CD4-positive, CD25-positive, alpha-beta regulatory T cell (primary cell): ENCODE data around the gene PCDHGC4. TPM values are rescaled to one million over a fixed set of nuclear protein-coding genes. Genes with fewer than 3 reads are reported as not detected.

Experiments
- ATAC-seq, 2 donors: fragments of 150-1000 bp; cut with Tn5 transposase; one replicate each; pipeline ENCODE4 v1.10.0; 2021; ENCODE audit warnings: low read depth in 2 of 2, moderate number of reproducible peaks in 2 of 2, moderate library complexity in 1 of 2
- DNase-seq, 3 donors: peaks; one replicate each; pipeline versions ENCODE4 v3.0.0 to v3.0.0-alpha.2; 2012 to 2022; ENCODE audit warnings: mixed read lengths in 1 of 3
- H3K27ac ChIP-seq: one replicate; pipeline ENCODE4 v1.7.0; 2013; ENCODE audit warnings: mild to moderate bottlenecking, low read length; ENCODE audit not compliant: insufficient read depth, poor library complexity, severe bottlenecking
- H3K27me3 ChIP-seq: one replicate; pipeline ENCODE4 v1.7.0; 2013; ENCODE audit warnings: low read length; ENCODE audit not compliant: control insufficient read depth, insufficient read depth
- H3K36me3 ChIP-seq: one replicate; pipeline ENCODE4 v1.7.0; 2013; ENCODE audit warnings: mild to moderate bottlenecking, low read length, moderate library complexity; ENCODE audit not compliant: control insufficient read depth, insufficient read depth
- H3K4me1 ChIP-seq: 2 replicates; pipeline ENCODE4 v1.7.0; 2013; ENCODE audit warnings: mild to moderate bottlenecking, low read length; ENCODE audit not compliant: insufficient read depth, control insufficient read depth, poor library complexity, severe bottlenecking
- H3K4me3 ChIP-seq: one replicate; pipeline ENCODE4 v1.7.0; 2013; ENCODE audit warnings: low read depth, mild to moderate bottlenecking, low read length, moderate library complexity
- H3K9me3 ChIP-seq, 2 experiments: 1 replicate in 1 of 2; 2 replicates in 1 of 2; pipeline ENCODE4 v1.7.0; 2013; ENCODE audit warnings: low read length in 2 of 2, mild to moderate bottlenecking in 1 of 2, moderate library complexity in 1 of 2; ENCODE audit not compliant: control insufficient read depth in 2 of 2
- H3K27ac Mint-ChIP-seq, 3 donors: one replicate each; pipeline ENCODE4 v1.8.0; 2020 to 2022; ENCODE audit warnings: mild to moderate bottlenecking in 3 of 3, mixed read lengths in 3 of 3, moderate library complexity in 2 of 3
- H3K27me3 Mint-ChIP-seq: one replicate; pipeline ENCODE4 v1.8.0; 2022; ENCODE audit warnings: mild to moderate bottlenecking, mixed read lengths
- H3K36me3 Mint-ChIP-seq: one replicate; pipeline ENCODE4 v1.8.0; 2020; ENCODE audit warnings: mixed read lengths
- H3K4me1 Mint-ChIP-seq, 4 donors: one replicate each; pipeline ENCODE4 v1.8.0; 2020 to 2022; ENCODE audit warnings: mixed read lengths in 4 of 4, mild to moderate bottlenecking in 1 of 4
- H3K4me3 Mint-ChIP-seq, 4 donors: one replicate each; pipeline ENCODE4 v1.8.0; 2020 to 2022; ENCODE audit warnings: mild to moderate bottlenecking in 4 of 4, mixed read lengths in 4 of 4, moderate library complexity in 3 of 4
- H3K9me3 Mint-ChIP-seq, 7 donors: one replicate each; pipeline ENCODE4 v1.8.0; 2020 to 2022; ENCODE audit warnings: mixed read lengths in 7 of 7, mild to moderate bottlenecking in 3 of 7, moderate library complexity in 2 of 7
- polyA plus RNA-seq, 4 donors: library from polyadenylated mRNA; unstranded; fragments of 300-500 nt; fragmentation: Illumina TruSeq; gene quantifications; one replicate each; pipeline ENCODE4 v1.2.3, GENCODE V29; 2021
- total RNA-seq: library from RNA; stranded (reverse); gene quantifications from one replicate; pipeline ENCODE4 v1.2.3, GENCODE V29; 2022

PCDHGC4 gene
- total and polyA plus RNA-seq, 5 donors from 2014 or later, result not detected

DNA sequence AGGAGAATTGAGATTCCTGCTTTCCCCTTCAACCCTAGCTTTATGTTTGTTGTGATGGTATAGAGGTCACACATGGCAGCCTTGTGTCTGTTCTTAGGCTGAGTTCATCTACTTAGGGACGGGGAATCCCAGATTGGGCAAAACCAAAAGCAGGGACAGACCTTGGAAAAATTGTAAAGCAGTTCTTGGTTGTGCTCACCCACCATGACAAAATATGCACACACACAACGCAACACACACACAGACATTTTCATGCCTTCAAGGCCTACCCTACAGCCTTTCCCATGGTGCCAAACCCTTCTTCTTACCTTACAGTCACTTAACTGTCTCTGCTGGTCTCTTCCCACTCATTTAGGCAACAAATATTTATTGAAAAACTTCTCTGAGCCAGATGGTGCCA is 18.9 kb downstream of the PCDHGC4 start:
- H3K4me1 Mint-ChIP-seq, result no peaks in the 10 kb centered on the region
- no peak overlapping the region for H3K4me3 Mint-ChIP-seq
- Histone ChIP-seq H3K4me3 (no peak overlapping the region), H3K36me3 (no peaks in the 10 kb centered on the region), H3K9me3 (no peaks in the 10 kb centered on the region), H3K4me1 (no peaks in the 10 kb centered on the region), H3K27ac (no peak overlapping the region), H3K27me3 (no peaks in the 10 kb centered on the region)
- peaks cover 4% of the 10 kb centered on the region for H3K27me3 Mint-ChIP-seq
- H3K9me3 Mint-ChIP-seq, result no peaks in the 10 kb centered on the region
- peaks cover 8% of the 10 kb centered on the region for H3K36me3 Mint-ChIP-seq
- DNase-seq (no peak), ATAC-seq (no peak)
- no peak overlapping the region for H3K27ac Mint-ChIP-seq

GRCh38 chr5:141504216-141504615 is 19.4 kb downstream of the PCDHGC4 start:
- H3K27ac ChIP-seq, result no peak overlapping the region
- no peak overlapping the region for H3K4me3 ChIP-seq
- no peaks in the 10 kb centered on the region for H3K4me1 ChIP-seq
- Mint-ChIP-seq H3K36me3 (peaks cover 5% of the 10 kb centered on the region), H3K27me3 (peaks cover 2% of the 10 kb centered on the region), H3K4me1 (no peaks in the 10 kb centered on the region), H3K27ac (no peak overlapping the region), H3K9me3 (no peaks in the 10 kb centered on the region), H3K4me3 (no peak overlapping the region)
- no peaks in the 10 kb centered on the region for H3K9me3 ChIP-seq
- no peak for DNase-seq
- no peaks in the 10 kb centered on the region for H3K36me3 ChIP-seq
- H3K27me3 ChIP-seq, result no peaks in the 10 kb centered on the region
- ATAC-seq, result no peak

DNA sequence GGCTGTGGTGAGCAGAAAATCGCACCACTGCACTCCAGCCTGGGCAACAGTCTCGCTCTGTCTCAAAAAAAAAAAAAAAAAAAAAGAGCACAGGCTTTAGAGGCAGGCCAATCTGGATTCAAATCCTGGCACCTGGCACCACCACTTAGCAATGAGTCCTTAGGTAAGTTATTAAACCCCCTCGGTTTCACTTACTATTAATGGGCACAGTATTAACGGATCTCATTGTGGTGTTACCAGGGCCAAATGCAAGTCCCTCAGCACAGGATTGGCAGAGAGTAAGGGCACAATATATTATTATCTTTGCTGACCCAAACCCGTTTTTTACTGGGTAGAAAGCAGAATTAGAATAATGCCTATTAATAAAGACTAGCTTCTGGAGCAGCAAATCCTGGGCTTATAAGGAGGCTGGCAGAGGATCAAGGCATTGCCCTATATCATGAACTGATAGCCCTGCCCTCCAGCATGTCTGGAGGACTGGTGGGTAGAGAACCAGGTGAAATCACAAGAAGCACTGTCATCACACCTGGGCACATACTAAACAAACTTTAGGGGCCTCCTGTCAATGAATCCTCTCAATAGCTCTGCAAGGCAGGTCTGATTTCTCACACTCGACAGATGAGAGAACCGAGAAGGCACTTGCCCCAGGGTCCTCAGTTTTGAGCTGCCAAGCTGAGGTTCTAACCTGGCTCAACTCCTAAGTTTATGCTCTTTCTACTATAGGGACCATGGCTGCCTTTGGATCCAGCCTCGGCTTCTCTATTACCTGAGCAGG is 21.7 kb downstream of the PCDHGC4 start:
- no peak overlapping the region for H3K27ac Mint-ChIP-seq
- no peak overlapping the region for H3K4me3 ChIP-seq
- H3K27me3 Mint-ChIP-seq, result no peaks in the 10 kb centered on the region
- peak overlapping the region in 1 of 4 donors; percentile 40 for H3K4me3 Mint-ChIP-seq
- no peaks in the 10 kb centered on the region for H3K9me3 Mint-ChIP-seq
- no peaks in the 10 kb centered on the region for H3K4me1 ChIP-seq
- no peaks in the 10 kb centered on the region for H3K27me3 ChIP-seq
- peaks cover 5% of the 10 kb centered on the region for H3K36me3 Mint-ChIP-seq
- no peak overlapping the region for H3K27ac ChIP-seq
- no peaks in the 10 kb centered on the region for H3K9me3 ChIP-seq
- ATAC-seq, result no peak
- no peak for DNase-seq
- H3K36me3 ChIP-seq, result no peaks in the 10 kb centered on the region
- peaks cover 0 to 1% (median 0%) of the 10 kb centered on the region in 4 donors for H3K4me1 Mint-ChIP-seq

DNA sequence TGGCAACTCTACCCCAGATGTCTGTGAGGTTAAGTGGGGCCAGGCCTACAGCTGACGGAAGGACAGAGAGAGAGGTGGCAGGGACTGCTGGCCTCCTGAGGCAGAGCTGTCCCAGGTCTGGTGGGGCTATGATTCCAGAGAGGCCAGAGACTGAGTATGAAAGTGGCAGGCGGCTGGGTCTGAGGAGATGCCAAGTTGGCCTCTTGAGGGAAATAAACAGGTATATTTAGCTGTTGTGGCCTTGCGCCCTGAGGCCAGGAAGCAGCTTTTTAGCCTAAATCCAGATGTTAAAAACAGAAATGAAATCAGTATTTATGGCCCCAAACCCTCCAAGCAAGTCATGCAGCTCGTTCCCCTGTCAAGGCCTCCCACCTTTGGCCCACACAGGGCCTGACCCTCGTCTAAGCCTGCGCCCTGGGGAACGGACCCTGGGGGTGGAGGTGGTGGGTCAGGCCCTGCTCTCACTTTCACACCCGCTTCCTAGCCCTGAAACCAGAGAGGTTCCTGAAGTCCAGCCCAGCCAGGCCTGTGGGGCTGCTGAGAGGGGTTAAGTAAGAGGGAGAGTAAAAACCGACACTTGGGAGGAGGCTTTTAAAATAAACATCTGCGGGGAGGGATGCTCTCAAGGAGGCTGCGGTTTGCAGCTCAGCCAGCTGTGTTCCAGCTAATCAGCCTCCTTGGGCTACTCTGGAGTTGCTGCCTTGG is 22.7 kb downstream of the PCDHGC4 start:
- ATAC-seq, result no peak
- Mint-ChIP-seq H3K4me1 (peaks cover 0 to 3% (median 2%) of the 10 kb centered on the region in 4 donors), H3K36me3 (peaks cover 5% of the 10 kb centered on the region), H3K9me3 (no peaks in the 10 kb centered on the region), H3K27ac (no peak overlapping the region), H3K4me3 (no peak overlapping the region), H3K27me3 (no peaks in the 10 kb centered on the region)
- no peaks in the 10 kb centered on the region for H3K36me3 ChIP-seq
- H3K27me3 ChIP-seq, result no peaks in the 10 kb centered on the region
- H3K27ac ChIP-seq, result no peak overlapping the region
- no peaks in the 10 kb centered on the region for H3K9me3 ChIP-seq
- no peak for DNase-seq
- H3K4me1 ChIP-seq, result no peaks in the 10 kb centered on the region
- no peak overlapping the region for H3K4me3 ChIP-seq

DNA sequence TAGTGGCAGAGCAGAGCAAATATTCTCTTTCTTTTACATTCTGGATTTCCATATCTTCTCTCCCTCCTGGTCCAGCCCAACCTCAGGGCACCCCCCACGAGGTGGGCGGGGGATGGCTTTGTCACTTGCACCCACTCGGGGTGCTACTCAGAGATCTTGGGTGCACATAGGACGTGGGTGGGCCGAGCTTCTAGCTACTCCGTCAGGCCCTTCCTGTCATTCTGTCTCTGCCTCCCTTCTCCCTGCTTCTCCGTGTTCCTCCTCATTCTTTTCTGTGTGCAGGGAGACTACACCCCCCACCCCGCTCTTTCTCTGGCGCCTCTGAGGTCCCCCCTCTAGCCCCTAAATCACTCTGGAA is 23.6 kb downstream of the PCDHGC4 start:
- no peak for DNase-seq
- no peaks in the 10 kb centered on the region for H3K27me3 ChIP-seq
- Mint-ChIP-seq H3K36me3 (peaks cover 5% of the 10 kb centered on the region), H3K9me3 (no peaks in the 10 kb centered on the region), H3K4me1 (peaks cover 0 to 9% (median 8%) of the 10 kb centered on the region in 4 donors), H3K4me3 (no peak overlapping the region), H3K27ac (no peak overlapping the region), H3K27me3 (no peaks in the 10 kb centered on the region)
- H3K4me3 ChIP-seq, result no peak overlapping the region
- no peak overlapping the region for H3K27ac ChIP-seq
- H3K36me3 ChIP-seq, result no peaks in the 10 kb centered on the region
- peaks cover 6% of the 10 kb centered on the region for H3K4me1 ChIP-seq
- no peak for ATAC-seq
- H3K9me3 ChIP-seq, result no peaks in the 10 kb centered on the region

DNA sequence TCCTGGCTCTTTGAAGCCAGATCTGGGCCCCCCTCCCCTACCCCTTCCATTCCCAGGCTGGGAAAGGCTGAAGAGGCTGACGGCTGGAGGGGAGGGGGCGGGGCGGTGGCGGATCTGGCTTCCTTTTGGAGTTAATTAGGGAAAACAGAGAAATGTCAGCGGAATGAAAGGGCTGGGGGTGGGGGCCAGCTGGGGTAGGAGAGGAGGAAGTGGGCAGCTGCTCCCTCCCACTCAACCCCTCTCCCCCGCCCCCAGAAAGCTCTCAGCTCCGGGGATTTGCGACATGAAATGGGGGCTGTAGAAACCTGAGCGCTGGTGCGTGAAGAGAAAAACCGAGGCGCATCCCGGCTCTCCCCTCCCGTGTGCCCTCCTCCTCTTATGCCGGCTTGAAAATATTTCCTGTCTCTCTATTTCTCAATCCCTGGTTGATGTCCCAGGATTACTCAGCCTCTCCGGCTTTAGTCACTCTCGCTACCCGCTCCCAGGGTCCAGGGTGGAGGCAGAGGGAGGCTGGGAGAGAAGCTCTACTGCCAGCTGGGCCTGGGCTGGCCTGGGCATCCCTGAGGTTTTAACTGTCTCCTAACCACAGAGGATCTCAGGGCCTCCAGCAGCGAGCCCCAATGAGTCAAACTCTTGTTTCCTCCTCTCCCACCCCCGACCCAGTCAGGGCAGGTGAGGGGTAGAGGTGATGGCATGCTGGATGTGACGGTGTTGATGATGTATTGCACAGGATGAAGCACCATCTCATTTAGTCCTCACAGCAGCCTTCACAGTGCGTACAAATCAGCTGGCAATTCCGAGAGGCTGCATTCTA is 24.2 kb downstream of the PCDHGC4 start:
- H3K36me3 Mint-ChIP-seq, result peaks cover 2% of the 10 kb centered on the region
- Histone ChIP-seq H3K27ac (no peak overlapping the region), H3K9me3 (no peaks in the 10 kb centered on the region), H3K27me3 (no peaks in the 10 kb centered on the region), H3K36me3 (no peaks in the 10 kb centered on the region), H3K4me1 (peaks cover 12% of the 10 kb centered on the region), H3K4me3 (no peak overlapping the region)
- DNase-seq (no peak), ATAC-seq (no peak)
- no peak overlapping the region for H3K4me3 Mint-ChIP-seq
- peaks cover 0 to 15% (median 12%) of the 10 kb centered on the region in 4 donors for H3K4me1 Mint-ChIP-seq
- H3K9me3 Mint-ChIP-seq, result no peaks in the 10 kb centered on the region
- no peak overlapping the region for H3K27ac Mint-ChIP-seq
- H3K27me3 Mint-ChIP-seq, result no peaks in the 10 kb centered on the region

- Histone ChIP-seq H3K9me3 (no peaks in the 10 kb centered on the region), H3K27me3 (no peaks in the 10 kb centered on the region), H3K4me3 (no peak overlapping the region), H3K36me3 (no peaks in the 10 kb centered on the region), H3K27ac (no peak overlapping the region), H3K4me1 (peaks cover 18% of the 10 kb centered on the region)
- Mint-ChIP-seq H3K36me3 (no peaks in the 10 kb centered on the region), H3K4me1 (peaks cover 0 to 25% (median 13%) of the 10 kb centered on the region in 4 donors), H3K4me3 (no peak overlapping the region), H3K9me3 (no peaks in the 10 kb centered on the region), H3K27me3 (no peaks in the 10 kb centered on the region), H3K27ac (no peak overlapping the region)
- ATAC-seq (no peak), DNase-seq (no peak)
Measured at GRCh38 chr5:141510160-141510559, 25.3 kb downstream of the PCDHGC4 start.
